ENCODE data around the gene AKAP8.
"Not testable (repeated sequence)": the region's sequence is repeated elsewhere in the genome, so short reads cannot be mapped to it uniquely, and the experiment has no call there.

Gene AKAP8

GRCh38 chr19:15335992-15336391 lies 43.6 kb downstream of the AKAP8 start:
- in situ Hi-C loops (cut with MboI; ENCODE audit: low sequenced_read_pairs) = not testable (repeated sequence)

- in situ Hi-C loops (cut with MboI; ENCODE audit: low sequenced_read_pairs) = no loop called here
These were observed 47.1 kb downstream of the AKAP8 start, which contains the start of gene BRD4 for GRCh38 chr19:15332311-15332996. TSS of gene BRD4 (minus strand) at chr19:15332539. CDS start at chr19:15273099, 59,440 bp downstream.

GRCh38 chr19:15331419-15332310 lies 47.9 kb downstream of the AKAP8 start:
- in situ Hi-C loops (cut with MboI; ENCODE audit: low sequenced_read_pairs) = no loop called here

GRCh38 chr19:15330801-15331418 lies 48.7 kb downstream of the AKAP8 start:
- in situ Hi-C loops (cut with MboI; ENCODE audit: low sequenced_read_pairs) = no loop called here

- in situ Hi-C loops (cut with MboI; ENCODE audit: low sequenced_read_pairs) = no loop called here
These were observed 51.3 kb downstream of the AKAP8 start for GRCh38 chr19:15328312-15328711.

- in situ Hi-C loops (cut with MboI; ENCODE audit: low sequenced_read_pairs) = no loop called here
These were observed 54.6 kb downstream of the AKAP8 start for GRCh38 chr19:15324791-15325519.

DNA sequence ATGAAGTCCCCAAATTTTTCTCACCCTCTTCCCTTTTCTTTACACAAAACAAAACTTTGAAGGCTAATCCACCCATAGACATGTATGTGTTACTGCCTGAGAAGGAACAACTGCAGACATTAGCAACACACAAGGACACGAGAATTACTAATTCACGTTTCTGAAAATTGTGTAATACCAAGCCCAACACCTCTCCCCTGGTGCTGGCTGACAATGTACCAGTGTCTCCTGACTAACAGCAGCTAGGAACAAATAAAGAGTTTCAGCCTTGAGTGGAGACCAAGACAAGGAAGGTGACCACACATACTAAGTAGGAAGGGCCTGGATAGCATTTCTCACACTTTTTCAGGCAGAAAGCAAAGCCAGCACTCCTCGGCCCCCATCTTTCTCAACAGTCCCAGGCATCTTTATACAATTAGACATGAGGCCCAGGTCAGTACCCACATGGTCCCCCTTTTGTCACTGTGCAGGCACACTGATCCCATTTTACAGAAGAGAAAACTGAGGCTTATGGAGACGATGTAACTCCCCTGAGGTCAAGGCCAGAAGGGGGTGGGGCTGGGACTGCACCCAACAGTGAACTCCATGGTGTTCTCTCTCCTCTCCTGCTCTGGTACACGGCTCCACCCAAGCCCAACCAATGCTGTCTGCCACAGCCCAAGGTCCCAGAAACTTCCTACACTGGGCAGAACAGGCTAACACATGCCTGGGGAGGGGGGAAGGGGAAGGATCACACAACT lies 55.9 kb downstream of the AKAP8 start:
- in situ Hi-C loops (cut with MboI; ENCODE audit: low sequenced_read_pairs) = no loop called here

DNA sequence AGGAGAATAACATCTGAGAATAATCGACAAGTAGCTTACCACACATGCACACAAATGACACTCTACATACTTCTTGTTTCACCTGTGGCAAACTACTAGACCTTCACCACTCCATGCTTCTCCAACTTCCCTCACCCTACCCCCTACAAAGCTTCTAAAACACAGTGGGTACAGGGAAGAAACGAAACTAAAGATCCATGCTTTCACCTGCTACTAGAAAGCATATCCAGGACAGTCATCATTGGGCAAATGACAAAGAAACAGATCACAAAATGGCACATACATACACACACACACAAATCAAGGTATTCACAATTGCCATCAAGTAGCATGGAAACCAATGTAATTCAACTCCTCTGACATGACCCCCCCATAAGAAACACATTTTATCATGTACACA lies 57.8 kb downstream of the AKAP8 start:
- in situ Hi-C loops (cut with MboI; ENCODE audit: low sequenced_read_pairs) = no loop called here

DNA sequence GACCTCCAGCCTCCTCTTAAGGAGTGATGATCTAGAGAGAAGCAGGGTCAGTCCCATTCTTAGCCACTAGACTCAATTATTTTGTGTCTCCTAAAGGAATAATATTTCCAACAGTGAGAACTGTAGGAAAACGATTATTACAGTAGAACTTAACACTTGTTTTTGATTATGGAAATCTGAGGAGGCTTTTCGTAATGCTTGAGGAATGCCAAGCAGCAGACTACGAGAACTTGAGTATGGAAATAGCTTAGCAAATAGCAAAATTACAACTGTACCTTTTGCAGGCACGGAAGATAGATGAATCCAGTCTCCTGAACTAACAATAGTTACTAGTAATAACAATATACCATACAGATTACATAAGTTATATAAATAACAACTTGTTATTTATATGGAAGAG lies 59.5 kb downstream of the AKAP8 start:
- in situ Hi-C loops (cut with MboI; ENCODE audit: low sequenced_read_pairs) = no loop called here

- in situ Hi-C loops (cut with MboI; ENCODE audit: low sequenced_read_pairs) = no loop called here
These were observed 61.3 kb downstream of the AKAP8 start for GRCh38 chr19:15318241-15318691.

GRCh38 chr19:15317392-15318071 lies 62.1 kb downstream of the AKAP8 start:
- in situ Hi-C loops (cut with MboI; ENCODE audit: low sequenced_read_pairs) = no loop called here

- in situ Hi-C loops (cut with MboI; ENCODE audit: low sequenced_read_pairs) = no loop called here
These were observed 63.1 kb downstream of the AKAP8 start for GRCh38 chr19:15316498-15316897.

GRCh38 chr19:15315101-15315500 lies 64.5 kb downstream of the AKAP8 start:
- in situ Hi-C loops (cut with MboI; ENCODE audit: low sequenced_read_pairs) = no loop called here

DNA sequence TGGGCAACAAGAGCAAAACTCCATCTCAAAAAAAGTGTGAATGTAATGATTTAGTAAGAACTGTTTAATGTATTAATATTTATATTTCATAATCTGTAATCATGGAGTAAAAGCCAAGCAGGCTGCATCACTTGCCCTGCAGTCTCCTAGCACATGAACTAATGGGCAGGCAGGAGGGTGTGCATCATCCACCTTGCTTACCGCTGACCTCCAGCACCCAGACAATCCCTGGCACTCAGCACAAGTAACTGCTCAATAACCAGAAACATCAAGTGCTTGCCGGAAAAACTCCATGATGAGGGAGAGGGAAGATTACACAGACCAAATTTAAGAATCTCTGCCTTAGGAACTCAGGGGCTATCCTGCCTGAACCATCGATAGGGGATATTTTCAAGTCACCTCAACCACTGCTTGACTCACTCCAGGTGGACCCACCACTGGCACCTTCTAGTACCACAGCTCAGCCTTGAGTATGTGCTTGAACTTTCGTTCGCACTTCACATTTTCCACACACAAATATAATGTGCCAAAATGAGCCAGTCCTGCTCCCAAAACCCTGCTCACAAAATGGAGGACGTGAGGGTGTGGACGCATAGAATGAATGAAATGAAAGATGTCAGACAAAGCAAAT lies 65.8 kb downstream of the AKAP8 start:
- in situ Hi-C loops (cut with MboI; ENCODE audit: low sequenced_read_pairs) = no loop called here

DNA sequence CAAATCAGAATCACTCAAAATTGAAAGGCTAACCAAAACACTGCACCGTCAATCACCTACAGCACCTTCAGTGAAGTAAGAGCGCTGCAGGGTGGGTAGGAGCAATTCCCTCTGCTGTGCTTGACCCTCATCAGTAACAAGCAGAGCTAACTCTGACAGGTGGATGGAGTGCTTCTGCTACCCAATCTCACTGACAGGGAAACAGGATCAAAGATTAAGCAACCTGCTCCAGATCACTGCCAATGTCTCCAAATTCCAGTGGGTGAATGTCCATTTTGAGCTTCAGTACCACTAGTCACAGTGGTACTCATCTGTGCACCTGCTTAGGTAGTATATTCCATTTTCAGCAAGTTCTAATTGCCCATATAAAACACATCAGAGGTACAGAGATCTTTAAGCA lies 72.4 kb downstream of the AKAP8 start:
- in situ Hi-C loops (cut with MboI; ENCODE audit: low sequenced_read_pairs) = no loop called here

- in situ Hi-C loops (cut with MboI; ENCODE audit: low sequenced_read_pairs) = no loop called here
These were observed 73.8 kb downstream of the AKAP8 start for GRCh38 chr19:15305582-15306334.

GRCh38 chr19:15304140-15304705 lies 75.4 kb downstream of the AKAP8 start:
- in situ Hi-C loops (cut with MboI; ENCODE audit: low sequenced_read_pairs) = no loop called here
